Common myeloid progenitor, CD34-positive (primary cell): ENCODE measurements around the gene MSL2.
"Not testable (repeated sequence)": the region's sequence is repeated elsewhere in the genome, so short reads cannot be mapped to it uniquely, and the experiment has no call there.

Source experiments
- CTCF ChIA-PET: fragments of 350-600 bp; sonication (Branson Sonifier 250); formaldehyde crosslinking; loops from one replicate; lab custom pipeline; 2021; ENCODE audit warnings: antibody characterized with exemption; lab: Charles Lee
- POLR2A ChIA-PET: fragments of 350-600 bp; sonication (Branson Sonifier 250); formaldehyde crosslinking; loops from one replicate; lab custom pipeline; 2021; ENCODE audit warnings: antibody characterized with exemption; lab: Charles Lee
- DNase-seq, 3 donors: peaks; one replicate each; pipeline versions ENCODE4 v3.0.0 to v3.0.0-alpha.2; 2013
- H3K27ac ChIP-seq, 2 experiments: 1 replicate in 1 of 2; 2 replicates in 1 of 2; pipeline ENCODE4 v1.7.0; 2013; ENCODE audit warnings: inconsistent platforms in 2 of 2, low read length in 2 of 2, mild to moderate bottlenecking in 2 of 2, low read depth in 1 of 2, moderate library complexity in 1 of 2; ENCODE audit not compliant: severe bottlenecking in 2 of 2, insufficient read depth in 1 of 2, poor library complexity in 1 of 2
- H3K27me3 ChIP-seq, 5 experiments: replicated peaks in 2 of 5; 1 replicate in 3 of 5; 2 replicates in 2 of 5; pipeline versions ENCODE4 v1.6.1 to v1.7.0; 2013; ENCODE audit warnings: low read length in 4 of 5, mild to moderate bottlenecking in 2 of 5, moderate library complexity in 2 of 5, inconsistent platforms in 1 of 5; ENCODE audit not compliant: insufficient read depth in 5 of 5, control insufficient read depth in 4 of 5
- H3K36me3 ChIP-seq, 4 experiments: 1 replicate in 2 of 4; 2 replicates in 2 of 4; pipeline versions ENCODE4 v1.6.1 to v1.7.0; 2013; ENCODE audit warnings: low read length in 3 of 4, control low read depth in 1 of 4, mild to moderate bottlenecking in 1 of 4; ENCODE audit not compliant: control insufficient read depth in 4 of 4, insufficient read depth in 4 of 4
- H3K4me1 ChIP-seq, 4 experiments: 1 replicate in 3 of 4; 2 replicates in 1 of 4; pipeline versions ENCODE4 v1.6.1 to v1.7.1; 2013; ENCODE audit warnings: low read length in 3 of 4, mild to moderate bottlenecking in 3 of 4, control low read depth in 1 of 4, inconsistent platforms in 1 of 4, moderate library complexity in 1 of 4; ENCODE audit not compliant: control insufficient read depth in 4 of 4, insufficient read depth in 4 of 4; ENCODE audit errors: control extremely low read depth in 1 of 4
- H3K4me3 ChIP-seq, 7 experiments: 1 replicate in 4 of 7; 2 replicates in 3 of 7; pipeline versions ENCODE4 v1.5.1 to v1.7.0; 2013; ENCODE audit warnings: mild to moderate bottlenecking in 7 of 7, low read length in 6 of 7, moderate library complexity in 6 of 7, inconsistent platforms in 2 of 7, low read depth in 2 of 7, control low read depth in 1 of 7; ENCODE audit not compliant: insufficient read depth in 4 of 7, control insufficient read depth in 1 of 7; ENCODE audit errors: extremely low read depth in 1 of 7
- H3K9me3 ChIP-seq, 5 experiments: 1 replicate in 4 of 5; 2 replicates in 1 of 5; pipeline versions ENCODE4 v1.6.1 to v1.7.1; 2013; ENCODE audit warnings: low read length in 4 of 5, mild to moderate bottlenecking in 2 of 5, inconsistent platforms in 1 of 5, low read depth in 1 of 5, moderate library complexity in 1 of 5; ENCODE audit not compliant: control insufficient read depth in 4 of 5, insufficient read depth in 2 of 5; ENCODE audit errors: control extremely low read depth in 1 of 5
- WGBS: methylation state at CpG from one replicate; pipeline ENCODE4 v1.1.5; 2013; ENCODE audit not compliant: insufficient coverage; 5-methylcytosine and 5-hydroxymethylcytosine counted together

The MSL2 gene

GRCh38 chr3:136119783-136120182, 76.4 kb downstream of the MSL2 start:
- H3K27ac ChIP-seq, H3K4me1 ChIP-seq, H3K36me3 ChIP-seq, CTCF ChIA-PET, H3K4me3 ChIP-seq, H3K9me3 ChIP-seq, H3K27me3 ChIP-seq, POLR2A ChIA-PET, DNase-seq: not testable (repeated sequence)
- 100% methylated on average over 2 of the region's 5 CpGs for WGBS

- H3K36me3 ChIP-seq, DNase-seq, H3K27ac ChIP-seq, CTCF ChIA-PET, H3K4me1 ChIP-seq, POLR2A ChIA-PET, H3K27me3 ChIP-seq, H3K9me3 ChIP-seq, H3K4me3 ChIP-seq: not testable (repeated sequence)
- WGBS, result no CpG with 5 or more reads among the region's 1 CpG
These were observed 76.8 kb downstream of the MSL2 start for GRCh38 chr3:136119332-136119731.

- Histone ChIP-seq H3K36me3 (no peaks in the 10 kb centered on the region), H3K4me3 (no peak overlapping the region), H3K9me3 (peaks cover 0 to 4% (median 2%) of the 10 kb centered on the region in 5 experiments), H3K4me1 (no peaks in the 10 kb centered on the region), H3K27me3 (no peaks in the 10 kb centered on the region), H3K27ac (no peak overlapping the region)
- CTCF ChIA-PET, result interaction anchor here (0.6 kb wide), 1 partner anchor 19 kb away, joined by 3 read pairs; no protein-coding TSS in a partner anchor
- no peak for DNase-seq
- POLR2A ChIA-PET, result no interaction called here
- WGBS, result 100% methylated on average over 2 of the region's 2 CpGs
These were observed 81.7 kb downstream of the MSL2 start for GRCh38 chr3:136114421-136114820.

GRCh38 chr3:136110481-136110880, 85.7 kb downstream of the MSL2 start:
- WGBS, result 100% methylated on average over 1 of the region's 2 CpGs
- Histone ChIP-seq H3K4me3 (no peak overlapping the region), H3K9me3 (peaks cover 0 to 2% (median 0%) of the 10 kb centered on the region in 5 experiments), H3K27ac (no peak overlapping the region), H3K27me3 (no peaks in the 10 kb centered on the region), H3K36me3 (no peaks in the 10 kb centered on the region), H3K4me1 (peaks cover 0 to 3% (median 0%) of the 10 kb centered on the region in 4 experiments)
- POLR2A ChIA-PET, result no interaction called here
- CTCF ChIA-PET, result no interaction called here
- DNase-seq, result no peak

- DNase-seq, result no peak
- H3K27me3 ChIP-seq, result no peaks in the 10 kb centered on the region
- no peak overlapping the region for H3K4me3 ChIP-seq
- ChIA-PET POLR2A (no interaction called here), CTCF (no interaction called here)
- 100% methylated on average over 1 of the region's 1 CpG for WGBS
- peaks cover 0 to 1% (median 0%) of the 10 kb centered on the region in 5 experiments for H3K9me3 ChIP-seq
- peaks cover 0 to 6% (median 2%) of the 10 kb centered on the region in 4 experiments for H3K4me1 ChIP-seq
- H3K27ac ChIP-seq, result no peak overlapping the region
- H3K36me3 ChIP-seq, result no peaks in the 10 kb centered on the region
These were observed 86.6 kb downstream of the MSL2 start for GRCh38 chr3:136109499-136109898.

GRCh38 chr3:136106101-136106500, 90.0 kb downstream of the MSL2 start:
- WGBS, result 100% methylated on average over 5 of the region's 6 CpGs
- no peak for DNase-seq
- Histone ChIP-seq H3K9me3 (no peaks in the 10 kb centered on the region), H3K27ac (no peak overlapping the region), H3K36me3 (peaks cover 0 to 2% (median 0%) of the 10 kb centered on the region in 4 experiments), H3K27me3 (no peaks in the 10 kb centered on the region), H3K4me1 (peaks cover 0 to 6% (median 2%) of the 10 kb centered on the region in 4 experiments), H3K4me3 (no peak overlapping the region)
- ChIA-PET CTCF (no interaction called here), POLR2A (no interaction called here)

- POLR2A ChIA-PET, result no interaction called here
- Histone ChIP-seq H3K9me3 (no peaks in the 10 kb centered on the region), H3K4me3 (no peak overlapping the region), H3K27ac (no peak overlapping the region), H3K27me3 (no peaks in the 10 kb centered on the region), H3K36me3 (peaks cover 0 to 2% (median 0%) of the 10 kb centered on the region in 4 experiments), H3K4me1 (peaks cover 0 to 6% (median 2%) of the 10 kb centered on the region in 4 experiments)
- CTCF ChIA-PET, result no interaction called here
- peak in 1 of 3 donors; percentile 18 for DNase-seq
- WGBS, result 79% methylated on average over 4 of the region's 4 CpGs
These were observed 91.1 kb downstream of the MSL2 start for GRCh38 chr3:136105044-136105443.
